Fibroblast of skin of abdomen (primary cell): ENCODE results near the gene NCKAP5L.

Experiments
- DNase-seq: peaks from one replicate; pipeline ENCODE4 v3.0.0-alpha.2; 2013

The NCKAP5L gene

DNA sequence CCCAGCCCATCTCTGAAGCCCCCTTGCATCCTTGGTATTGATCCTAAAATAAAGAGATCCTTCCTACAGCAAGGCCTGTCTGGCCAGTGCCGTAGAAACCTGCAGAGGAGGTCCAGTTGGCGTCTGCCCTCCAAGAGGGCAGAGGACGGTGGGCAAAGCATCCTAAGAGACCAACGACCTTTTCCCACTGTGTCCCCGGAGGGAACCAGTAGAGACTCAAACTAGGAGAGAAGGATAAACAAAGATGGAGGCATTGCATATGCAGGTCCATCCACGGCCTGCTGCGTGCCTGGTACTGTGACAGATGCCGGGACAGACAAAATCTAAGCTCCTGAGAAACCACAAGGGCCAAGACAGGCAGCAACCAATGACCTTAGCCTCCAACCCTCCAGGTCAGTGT, 3.8 kb downstream of the NCKAP5L start:
- no peak for DNase-seq

GRCh38 chr12:49823951-49824350, 4.3 kb downstream of the NCKAP5L start:
- no peak for DNase-seq

DNA sequence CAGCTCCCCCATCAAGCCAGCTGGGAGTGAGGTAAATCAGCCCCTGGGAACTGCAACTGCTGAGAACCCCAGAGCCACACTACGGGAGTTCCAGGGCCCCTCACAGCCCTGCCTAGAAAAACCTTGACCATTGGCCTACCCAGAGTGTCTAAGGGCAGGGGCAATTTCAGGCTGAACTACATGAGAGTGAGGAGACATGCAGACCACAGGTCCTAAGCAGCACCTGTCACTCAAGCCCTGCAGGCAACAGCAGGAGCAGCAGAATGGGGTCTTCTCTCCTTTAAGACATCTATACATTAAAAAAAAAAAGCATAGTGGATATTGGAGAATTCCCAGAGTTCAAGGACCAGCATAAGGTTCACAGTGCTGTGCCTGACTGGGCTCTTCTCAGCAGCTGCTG, 4.9 kb downstream of the NCKAP5L start:
- DNase-seq, result no peak

- no peak for DNase-seq
Observed at GRCh38 chr12:49821373-49822287, 6.6 kb downstream of the NCKAP5L start.

- no peak for DNase-seq
Observed at GRCh38 chr12:49819786-49820185, 8.4 kb downstream of the NCKAP5L start.

DNA sequence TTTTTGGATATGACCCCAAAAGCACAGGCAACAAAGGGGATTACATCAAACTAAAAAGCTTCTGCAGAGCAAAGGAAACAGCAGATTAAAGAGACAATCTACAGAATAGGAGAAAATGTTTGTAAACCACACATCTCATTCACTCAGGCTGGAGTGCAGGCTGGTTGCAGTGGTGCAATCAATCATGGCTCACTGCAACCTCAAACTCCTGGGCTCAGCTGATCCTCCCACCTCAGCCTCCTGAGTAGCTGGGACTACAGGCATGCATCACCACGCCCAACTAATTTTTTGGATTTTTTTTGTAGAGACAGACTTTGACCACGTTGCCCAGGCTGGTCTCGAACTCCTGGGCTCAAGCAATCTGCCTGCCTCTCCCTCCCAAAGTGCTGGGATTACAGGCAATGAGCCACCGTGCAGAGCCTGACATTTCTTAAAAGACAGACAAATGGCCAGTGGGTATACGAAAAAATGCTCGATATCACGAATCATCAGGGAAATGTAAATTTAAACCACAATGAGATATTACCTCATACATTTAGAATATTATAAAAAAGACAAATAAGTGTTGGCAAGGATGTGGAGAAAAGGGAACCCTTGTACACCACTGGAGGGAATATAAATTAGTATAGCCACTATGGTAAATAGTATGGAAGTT, 9.8 kb downstream of the NCKAP5L start:
- DNase-seq, result peak; percentile 44

DNA sequence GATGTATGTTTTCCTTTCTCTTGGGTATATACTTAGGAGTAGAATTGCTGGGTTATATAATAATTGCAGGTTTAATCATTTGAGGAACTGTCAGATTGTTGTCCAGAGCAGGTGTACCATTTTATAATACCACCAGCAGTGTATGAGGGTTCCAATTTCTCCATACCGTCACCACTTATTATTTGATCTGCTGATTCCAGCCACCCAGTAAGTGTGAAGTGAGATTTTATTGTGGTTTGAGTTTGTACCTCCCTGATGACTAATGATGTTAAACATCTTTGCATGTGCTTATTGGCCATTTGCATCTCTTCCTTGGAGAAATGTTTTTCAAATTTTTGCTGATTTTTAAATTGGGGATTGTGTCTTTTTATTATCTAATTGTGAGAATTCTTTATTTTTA, 15.1 kb downstream of the NCKAP5L start:
- no peak for DNase-seq

- DNase-seq, result no peak
Observed at GRCh38 chr12:49811961-49812401, 16.2 kb downstream of the NCKAP5L start.

- no peak for DNase-seq
Observed at GRCh38 chr12:49811136-49811535, 17.1 kb downstream of the NCKAP5L start.

GRCh38 chr12:49809906-49810389, 18.3 kb downstream of the NCKAP5L start:
- no peak for DNase-seq

GRCh38 chr12:49809381-49809905, 18.8 kb downstream of the NCKAP5L start:
- DNase-seq, result no peak

DNA sequence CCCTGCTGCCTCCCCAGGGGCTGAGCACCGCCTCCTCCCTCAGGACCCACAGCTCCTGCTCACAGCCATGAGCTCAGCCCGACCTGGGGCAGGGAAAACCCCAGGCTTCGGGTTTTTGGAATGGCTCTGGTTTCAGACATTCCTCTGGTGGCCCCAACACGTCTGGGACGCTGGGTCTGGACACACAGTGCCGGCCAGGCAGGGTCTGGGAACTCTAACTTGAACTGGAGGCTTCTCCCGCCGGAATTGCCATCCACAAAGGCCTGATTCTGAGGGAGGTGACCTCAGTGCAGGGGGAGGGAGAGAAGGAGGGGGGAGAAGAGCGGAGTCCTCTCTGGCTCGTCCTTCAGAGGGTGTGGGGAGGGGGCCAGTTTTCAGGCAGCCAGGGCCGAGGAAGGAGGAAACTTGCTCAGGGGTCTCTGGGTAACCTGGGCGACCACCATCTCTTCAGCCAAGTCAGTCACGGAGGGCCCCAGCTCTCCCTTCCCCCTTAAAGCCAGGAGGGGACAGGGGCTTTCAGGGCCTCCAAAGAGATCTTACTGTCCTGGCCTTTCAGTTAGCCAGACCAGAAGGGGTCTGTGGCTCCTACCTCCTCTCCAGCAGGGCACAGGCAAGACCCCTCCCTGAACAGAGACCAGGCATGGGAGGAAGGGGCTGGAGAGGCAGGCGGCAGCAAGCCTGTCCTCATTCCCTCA, 19.4 kb downstream of the NCKAP5L start:
- DNase-seq, result no peak

DNA sequence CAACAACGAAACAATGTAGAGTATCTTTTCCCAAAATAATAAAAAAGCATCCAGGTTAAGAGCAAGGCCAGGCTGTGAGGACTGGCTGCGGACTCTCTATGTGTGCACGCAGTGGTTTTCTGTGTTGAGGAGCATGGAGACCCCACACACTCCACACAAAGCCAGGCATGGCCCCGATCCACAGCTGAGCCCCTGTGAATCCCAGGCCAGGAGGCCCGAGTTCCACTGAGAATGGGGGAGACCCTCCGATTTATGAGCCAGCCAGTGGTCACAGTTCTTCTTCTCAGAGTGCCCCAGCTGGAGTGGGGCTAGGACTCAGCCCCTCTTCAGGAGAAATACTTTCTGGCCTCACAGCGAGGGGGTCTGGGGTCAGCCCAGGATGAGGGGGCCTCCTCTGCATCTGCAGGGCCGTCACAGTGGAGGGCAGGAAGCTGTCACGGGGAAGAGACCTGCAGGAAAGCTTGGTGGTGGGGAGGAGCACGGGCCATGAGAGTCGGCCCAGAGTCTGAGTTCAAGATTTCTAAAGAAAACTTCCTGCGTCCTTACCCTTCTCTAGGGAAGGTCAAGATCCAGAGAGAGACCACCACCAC, 20.1 kb downstream of the NCKAP5L start:
- DNase-seq, result no peak

- DNase-seq, result no peak
Observed at GRCh38 chr12:49806877-49807276, 21.3 kb downstream of the NCKAP5L start.

- DNase-seq, result no peak
Observed at GRCh38 chr12:49806321-49806813, 21.8 kb downstream of the NCKAP5L start.

DNA sequence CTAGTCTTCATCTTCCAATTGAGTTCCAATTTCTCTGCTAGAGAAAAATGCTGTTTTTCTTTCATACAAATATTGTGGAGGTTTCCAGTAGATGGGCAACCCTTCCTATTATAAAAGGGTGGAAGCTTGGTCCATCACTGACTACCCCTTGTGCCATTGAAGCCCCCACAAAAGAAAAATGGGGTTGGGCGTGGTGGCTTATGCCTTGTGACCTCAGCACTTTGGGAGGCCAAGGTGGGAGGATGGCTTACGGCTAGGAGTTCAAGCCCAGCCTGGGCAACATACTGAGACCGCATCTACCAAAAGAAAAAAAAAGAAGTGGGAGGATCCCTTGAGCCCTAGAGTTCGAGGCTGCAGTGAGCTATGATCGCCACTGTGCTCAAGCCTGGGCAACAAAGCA, 22.8 kb downstream of the NCKAP5L start:
- no peak for DNase-seq

DNA sequence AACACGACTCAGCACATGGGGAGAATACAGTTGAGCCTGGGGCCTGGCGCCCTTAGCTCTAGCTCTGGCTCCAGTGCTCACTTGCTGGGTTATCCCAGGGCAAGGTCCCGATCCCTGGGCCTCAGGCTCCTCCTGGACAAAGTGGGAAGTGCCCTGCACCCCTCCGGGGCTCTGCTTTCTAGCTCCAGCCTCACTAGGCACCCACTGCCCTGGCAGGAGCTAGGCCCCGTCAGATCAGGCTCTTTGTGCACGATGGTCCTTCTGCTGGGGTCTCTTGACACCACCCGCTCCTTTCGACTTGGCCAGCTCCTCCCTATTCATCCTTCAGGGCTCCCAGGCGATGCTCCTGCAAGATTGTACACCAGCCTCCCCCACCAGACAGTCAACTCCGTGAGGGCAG, 23.4 kb downstream of the NCKAP5L start:
- no peak for DNase-seq

DNA sequence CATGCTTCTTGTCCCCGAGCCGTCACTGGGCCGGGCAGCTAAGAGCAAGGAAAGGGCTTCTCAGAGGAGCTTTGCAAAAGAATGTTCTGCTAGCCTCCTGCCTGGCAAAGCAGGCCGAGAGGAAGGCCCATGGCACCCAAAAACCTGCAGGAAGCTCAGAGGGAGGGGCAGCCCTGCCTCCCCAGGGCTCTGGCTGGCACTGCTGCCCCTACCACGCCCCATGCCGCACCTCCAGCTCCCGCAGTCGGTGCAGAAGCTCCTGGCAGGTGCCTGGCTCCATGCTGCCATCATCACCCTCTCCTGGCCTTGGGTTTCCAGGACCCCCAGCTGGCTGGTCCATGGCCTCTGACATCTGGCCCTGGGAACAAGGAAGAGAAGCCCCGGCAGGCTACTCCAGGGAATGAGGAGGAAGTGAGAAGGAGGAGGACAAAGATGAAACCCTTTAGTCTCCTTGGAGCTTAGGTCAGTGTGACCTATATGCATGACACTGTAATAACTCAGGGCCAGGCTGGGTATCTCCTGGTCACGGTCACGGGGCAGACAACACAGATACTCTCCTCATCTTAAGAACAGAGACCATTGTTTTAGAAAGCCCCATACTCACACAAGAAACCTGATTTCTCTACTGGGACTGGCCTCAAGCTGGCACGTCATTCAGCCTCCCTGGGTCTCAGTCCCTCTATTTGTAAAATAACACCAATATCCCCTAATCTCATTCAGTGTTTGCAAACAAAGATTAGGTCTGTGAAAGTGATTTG, 24.3 kb downstream of the NCKAP5L start:
- no peak for DNase-seq

- no peak for DNase-seq
Observed at GRCh38 chr12:49801141-49802063, 26.8 kb downstream of the NCKAP5L start.

DNA sequence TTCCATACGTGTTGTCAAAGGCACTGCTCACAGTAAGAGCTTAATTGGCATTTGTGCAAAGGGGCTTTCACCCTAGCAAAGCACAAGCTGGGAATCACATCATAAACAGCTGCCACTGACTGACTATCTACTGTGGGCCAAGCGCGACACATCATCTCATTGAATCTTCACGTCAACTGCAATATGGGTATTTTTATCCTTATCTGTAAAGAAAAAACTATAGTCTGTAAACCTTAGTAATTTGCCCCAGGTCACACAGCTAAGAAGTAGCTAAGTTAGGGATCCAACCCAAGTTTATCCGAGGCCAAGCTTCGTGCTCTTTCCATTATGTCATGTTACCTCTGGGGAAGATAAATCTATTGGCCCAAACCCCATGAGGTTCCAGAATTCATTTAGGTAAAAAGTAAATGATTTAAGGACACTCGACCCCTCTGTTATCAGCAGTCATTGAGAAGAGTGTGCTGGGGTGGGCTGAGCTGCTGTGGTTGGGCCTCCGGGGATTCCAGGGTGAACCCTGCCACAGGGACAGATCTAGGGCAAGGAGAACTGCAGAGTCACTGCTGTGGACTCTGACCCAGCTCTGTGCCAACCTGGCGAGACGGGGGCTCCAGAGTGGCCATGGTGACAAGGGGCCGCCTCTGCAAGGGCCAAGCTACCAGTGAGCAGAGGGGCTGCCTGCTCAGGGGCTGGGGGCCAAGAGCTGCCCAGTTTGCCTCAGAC, 27.6 kb downstream of the NCKAP5L start:
- no peak for DNase-seq
